ENCODE measurements around the gene KLK2. TPM values are rescaled to one million over a fixed set of nuclear protein-coding genes. Genes with fewer than 3 reads are reported as not detected.

Gene KLK2
- total RNA-seq: not detected in 2 replicates

DNA sequence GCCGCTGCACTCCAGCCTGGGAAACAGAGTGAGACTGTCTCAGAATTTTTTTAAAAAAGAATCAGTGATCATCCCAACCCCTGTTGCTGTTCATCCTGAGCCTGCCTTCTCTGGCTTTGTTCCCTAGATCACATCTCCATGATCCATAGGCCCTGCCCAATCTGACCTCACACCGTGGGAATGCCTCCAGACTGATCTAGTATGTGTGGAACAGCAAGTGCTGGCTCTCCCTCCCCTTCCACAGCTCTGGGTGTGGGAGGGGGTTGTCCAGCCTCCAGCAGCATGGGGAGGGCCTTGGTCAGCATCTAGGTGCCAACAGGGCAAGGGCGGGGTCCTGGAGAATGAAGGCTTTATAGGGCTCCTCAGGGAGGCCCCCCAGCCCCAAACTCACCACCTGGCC, at the start of gene KLK2:
Gene KLK2 (plus strand): TSS at position 384 of the 400 bp plus-strand sequence. CDS start 35 bp downstream, outside the sequence.

DNA sequence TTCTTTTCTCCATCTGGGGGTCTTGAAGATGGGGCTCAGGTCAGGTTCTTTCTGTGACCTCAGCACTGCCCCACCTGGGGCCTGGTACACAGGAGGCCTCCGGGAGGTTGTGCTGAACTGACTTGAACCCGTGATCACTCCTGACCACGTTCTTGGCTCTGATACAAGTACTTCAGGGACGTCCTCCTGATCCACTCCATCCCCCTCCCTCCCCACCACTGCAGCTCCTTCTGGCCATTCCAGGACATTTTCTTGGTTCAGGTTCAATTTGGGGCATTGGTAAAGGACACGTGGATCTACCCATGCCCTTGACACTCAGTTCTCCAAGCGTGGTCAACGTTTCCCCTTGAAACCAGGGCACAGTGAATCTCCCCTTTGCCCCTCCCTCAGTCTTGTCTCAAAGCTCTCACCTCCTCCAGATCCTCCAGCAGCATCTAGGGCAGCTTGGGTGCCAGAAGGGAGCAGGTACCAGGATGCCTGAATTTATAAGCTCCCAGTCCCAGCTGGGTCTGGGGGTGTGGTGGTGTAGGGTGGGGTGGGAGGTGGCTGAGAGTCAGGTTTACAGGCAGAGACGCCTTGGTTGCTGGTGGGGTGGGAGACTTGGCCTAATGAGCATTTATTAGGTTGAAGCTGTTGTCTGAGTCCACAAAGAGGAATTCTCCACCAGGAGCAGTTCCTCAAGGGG, 40.0 kb upstream of the KLK2 start, which contains the start of gene KLK15:
Gene KLK15 (minus strand): TSS at position 458 of the 685 bp plus-strand sequence. CDS start 2,082 bp downstream, outside the sequence.

DNA sequence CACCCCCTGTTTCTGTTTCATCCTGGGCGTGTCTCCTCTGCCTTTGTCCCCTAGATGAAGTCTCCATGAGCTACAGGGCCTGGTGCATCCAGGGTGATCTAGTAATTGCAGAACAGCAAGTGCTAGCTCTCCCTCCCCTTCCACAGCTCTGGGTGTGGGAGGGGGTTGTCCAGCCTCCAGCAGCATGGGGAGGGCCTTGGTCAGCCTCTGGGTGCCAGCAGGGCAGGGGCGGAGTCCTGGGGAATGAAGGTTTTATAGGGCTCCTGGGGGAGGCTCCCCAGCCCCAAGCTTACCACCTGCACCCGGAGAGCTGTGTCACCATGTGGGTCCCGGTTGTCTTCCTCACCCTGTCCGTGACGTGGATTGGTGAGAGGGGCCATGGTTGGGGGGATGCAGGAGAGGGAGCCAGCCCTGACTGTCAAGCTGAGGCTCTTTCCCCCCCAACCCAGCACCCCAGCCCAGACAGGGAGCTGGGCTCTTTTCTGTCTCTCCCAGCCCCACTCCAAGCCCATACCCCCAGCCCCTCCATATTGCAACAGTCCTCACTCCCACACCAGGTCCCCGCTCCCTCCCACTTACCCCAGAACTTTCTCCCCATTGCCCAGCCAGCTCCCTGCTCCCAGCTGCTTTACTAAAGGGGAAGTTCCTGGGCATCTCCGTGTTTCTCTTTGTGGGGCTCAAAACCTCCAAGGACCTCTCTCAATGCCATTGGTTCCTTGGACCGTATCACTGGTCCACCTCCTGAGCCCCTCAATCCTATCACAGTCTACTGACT, 18.4 kb upstream of the KLK2 start, which contains the start of gene KLK3:
Gene KLK3 (plus strand): TSS at position 280 of the 775 bp plus-strand sequence. CDS start 41 bp downstream, at position 321.

DNA sequence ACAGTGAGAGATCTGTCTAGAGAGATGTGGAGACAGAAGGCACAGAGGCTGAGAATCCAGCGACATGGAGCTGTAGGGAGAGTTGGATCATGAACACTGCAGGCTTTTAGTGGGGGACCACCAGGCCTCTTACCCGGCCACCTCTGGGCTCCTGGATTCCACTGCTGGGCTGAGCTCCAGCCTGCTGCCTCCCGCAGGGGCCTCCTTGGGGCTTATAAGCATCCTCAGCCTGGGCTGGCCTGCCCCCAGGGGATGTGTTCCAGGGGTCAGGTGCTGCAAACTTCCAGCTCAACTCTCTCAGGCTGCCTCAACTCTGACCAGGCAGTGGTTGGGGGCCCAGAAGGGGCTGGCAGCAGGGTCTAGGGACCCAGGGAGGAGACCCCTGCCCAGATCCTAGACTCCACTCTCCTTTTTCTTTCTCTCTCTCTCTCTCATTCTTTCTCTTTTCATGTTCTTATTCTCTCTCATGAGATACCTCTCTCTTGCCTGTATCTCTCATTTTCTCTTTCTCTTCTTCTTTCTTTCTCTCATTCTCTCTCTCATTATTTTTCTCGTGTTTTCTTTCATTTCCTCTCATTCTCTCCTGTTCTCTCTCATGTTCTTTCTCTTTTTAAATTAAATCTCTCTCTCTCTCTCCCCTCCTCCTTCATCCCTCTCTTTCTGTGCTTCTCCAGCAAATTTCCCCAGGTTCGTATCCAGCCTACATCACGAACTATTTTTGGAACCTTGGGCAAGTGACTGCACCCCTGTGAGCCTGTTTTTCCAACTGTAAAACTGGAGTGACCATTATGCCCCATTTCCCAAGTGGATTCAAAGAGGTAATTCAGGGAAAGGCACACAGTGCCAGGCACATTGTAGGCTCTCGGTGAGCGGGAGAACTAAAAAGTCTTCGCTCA, 38.2 kb downstream of the KLK2 start, which contains the start of gene KLK4:
Gene KLK4 (minus strand): TSS at position 190 of the 896 bp plus-strand sequence. CDS start 657 bp downstream, outside the sequence.

Other genes with a start within 250 kb of the KLK2 start
- not detected in 2 replicates for gene SYT3, start 233.6 kb upstream of the KLK2 start, total RNA-seq
- gene C19orf81, start 224.0 kb upstream of the KLK2 start, total RNA-seq: not detected in 2 replicates
- not detected in 2 replicates for gene SHANK1, start 153.6 kb upstream of the KLK2 start, total RNA-seq
- 0.34 and 1.6 TPM in 2 replicates for gene CLEC11A, start 150.1 kb upstream of the KLK2 start, total RNA-seq
- gene GPR32, start 103.0 kb upstream of the KLK2 start, total RNA-seq: not detected in 2 replicates
- not detected in 2 replicates for gene ACP4, start 83.0 kb upstream of the KLK2 start, total RNA-seq
- not detected in 2 replicates for gene KLK1, start 49.7 kb upstream of the KLK2 start, total RNA-seq
- not detected in 2 replicates for gene KLK15, start 39.9 kb upstream of the KLK2 start, total RNA-seq
- not detected in 2 replicates for gene KLK3, start 18.5 kb upstream of the KLK2 start, total RNA-seq
- gene KLK4, start 38.0 kb downstream of the KLK2 start, total RNA-seq: not detected in 2 replicates
- not detected in 2 replicates for gene KLK5, start 79.6 kb downstream of the KLK2 start, total RNA-seq
- gene KLK6, start 96.2 kb downstream of the KLK2 start, total RNA-seq: not detected in 2 replicates
- gene KLK7, start 110.5 kb downstream of the KLK2 start, total RNA-seq: not detected in 2 replicates
- not detected in 2 replicates for gene KLK8, start 128.2 kb downstream of the KLK2 start, total RNA-seq
- not detected in 2 replicates for gene KLK10, start 146.3 kb downstream of the KLK2 start, total RNA-seq
- not detected in 2 replicates for gene KLK11, start 153.2 kb downstream of the KLK2 start, total RNA-seq
- gene KLK12, start 161.6 kb downstream of the KLK2 start, total RNA-seq: not detected in 2 replicates
- gene KLK13, start 191.7 kb downstream of the KLK2 start, total RNA-seq: not detected in 2 replicates
- gene KLK14, start 209.4 kb downstream of the KLK2 start, total RNA-seq: not detected in 2 replicates
- 3.7 and 5.0 TPM in 2 replicates for gene CTU1, start 235.0 kb downstream of the KLK2 start, total RNA-seq

Data from dermis lymphatic vessel endothelial cell (primary cell).